ENCODE results near the gene ACTN4. TPM values are rescaled to one million over a fixed set of nuclear protein-coding genes. Genes with fewer than 3 reads are reported as not detected.

Gene ACTN4
- polyA plus RNA-seq, 1 experiment = 970 TPM

- no peak for DNase-seq (ENCODE audit: low read depth)
- H3K36me3 ChIP-seq (ENCODE audit: control insufficient read depth, insufficient read depth, low read length) = peaks cover 85% of the 10 kb centered on the region
- no peak overlapping the region for H3K4me3 ChIP-seq (ENCODE audit: low read depth, low read length)
- TF ChIP-seq CTCF (IDR thresholded peaks at IDR 0.05; ENCODE audit: insufficient read depth, low read depth, low read length) = no peak
- ChIA-PET POLR2A (no interaction called here), CTCF (interaction anchor here (1.7 kb wide), 1 partner anchor 74 kb away, joined by 4 read pairs; no protein-coding TSS in a partner anchor)
- no peaks in the 10 kb centered on the region for H3K27me3 ChIP-seq (ENCODE audit: control insufficient read depth, insufficient read depth, low read length)
Measured at GRCh38 chr19:38709119-38709518, 61.7 kb downstream of the ACTN4 start.

GRCh38 chr19:38709671-38710415 lies 62.4 kb downstream of the ACTN4 start:
- no peak for TF ChIP-seq CTCF (IDR thresholded peaks at IDR 0.05; ENCODE audit: insufficient read depth, low read depth, low read length)
- POLR2A ChIA-PET = no interaction called here
- H3K36me3 ChIP-seq (ENCODE audit: control insufficient read depth, insufficient read depth, low read length) = peaks cover 84% of the 10 kb centered on the region
- no peak overlapping the region for H3K4me3 ChIP-seq (ENCODE audit: low read depth, low read length)
- no peak for DNase-seq (ENCODE audit: low read depth)
- no peaks in the 10 kb centered on the region for H3K27me3 ChIP-seq (ENCODE audit: control insufficient read depth, insufficient read depth, low read length)
- CTCF ChIA-PET = interaction anchor here (1.1 to 1.7 kb wide), 3 partner anchors 72 to 75 kb away, joined by 3 to 4 read pairs (median 3); no protein-coding TSS in a partner anchor

- DNase-seq (ENCODE audit: low read depth) = no peak
- CTCF ChIA-PET = interaction anchor here (1.1 to 1.9 kb wide), 4 partner anchors 60 to 75 kb away, joined by 3 to 6 read pairs (median 4); no protein-coding TSS in a partner anchor
- H3K4me3 ChIP-seq (ENCODE audit: low read depth, low read length) = no peak overlapping the region
- no peaks in the 10 kb centered on the region for H3K27me3 ChIP-seq (ENCODE audit: control insufficient read depth, insufficient read depth, low read length)
- no peak for TF ChIP-seq CTCF (IDR thresholded peaks at IDR 0.05; ENCODE audit: insufficient read depth, low read depth, low read length)
- peaks cover 79% of the 10 kb centered on the region for H3K36me3 ChIP-seq (ENCODE audit: control insufficient read depth, insufficient read depth, low read length)
- POLR2A ChIA-PET = no interaction called here
Measured at GRCh38 chr19:38710416-38710702, 62.9 kb downstream of the ACTN4 start.

- no peak for DNase-seq (ENCODE audit: low read depth)
- TF ChIP-seq CTCF (IDR thresholded peaks at IDR 0.05; ENCODE audit: insufficient read depth, low read depth, low read length) = no peak
- H3K4me3 ChIP-seq (ENCODE audit: low read depth, low read length) = no peak overlapping the region
- H3K36me3 ChIP-seq (ENCODE audit: control insufficient read depth, insufficient read depth, low read length) = peaks cover 72% of the 10 kb centered on the region
- H3K27me3 ChIP-seq (ENCODE audit: control insufficient read depth, insufficient read depth, low read length) = no peaks in the 10 kb centered on the region
- CTCF ChIA-PET = interaction anchor here (1.1 to 1.9 kb wide), 7 partner anchors 15 to 308 kb away, joined by 3 to 6 read pairs (median 4); partner anchors contain the start of gene FAM98C
- POLR2A ChIA-PET = interaction anchor here (0.6 to 1.4 kb wide), 3 partner anchors 16 to 64 kb away, joined by 3 to 4 read pairs (median 3); partner anchors contain the start of gene ACTN4
Measured at GRCh38 chr19:38710928-38711725, 63.7 kb downstream of the ACTN4 start.

- ChIA-PET POLR2A (interaction anchor here (0.6 to 1.4 kb wide), 3 partner anchors 17 to 64 kb away, joined by 3 to 4 read pairs (median 3); partner anchors contain the start of gene ACTN4), CTCF (interaction anchor here (0.6 to 1.9 kb wide), 5 partner anchors 16 to 308 kb away, joined by 3 to 6 read pairs (median 4); partner anchors contain the start of gene FAM98C)
Measured at GRCh38 chr19:38711726-38712153, 64.3 kb downstream of the ACTN4 start.

More at GRCh38 chr19:38711726-38712153, 64.3 kb downstream of the ACTN4 start:
- peak; percentile 67 for DNase-seq (ENCODE audit: low read depth)
- H3K4me3 ChIP-seq (ENCODE audit: low read depth, low read length) = no peak overlapping the region
- H3K36me3 ChIP-seq (ENCODE audit: control insufficient read depth, insufficient read depth, low read length) = peaks cover 68% of the 10 kb centered on the region
- H3K27me3 ChIP-seq (ENCODE audit: control insufficient read depth, insufficient read depth, low read length) = no peaks in the 10 kb centered on the region
- TF ChIP-seq CTCF (IDR thresholded peaks at IDR 0.05; ENCODE audit: insufficient read depth, low read depth, low read length) = peak; percentile 37

Data from BJ (cell line).